Measurements from ENCODE around the gene PRKD2.

DNA sequence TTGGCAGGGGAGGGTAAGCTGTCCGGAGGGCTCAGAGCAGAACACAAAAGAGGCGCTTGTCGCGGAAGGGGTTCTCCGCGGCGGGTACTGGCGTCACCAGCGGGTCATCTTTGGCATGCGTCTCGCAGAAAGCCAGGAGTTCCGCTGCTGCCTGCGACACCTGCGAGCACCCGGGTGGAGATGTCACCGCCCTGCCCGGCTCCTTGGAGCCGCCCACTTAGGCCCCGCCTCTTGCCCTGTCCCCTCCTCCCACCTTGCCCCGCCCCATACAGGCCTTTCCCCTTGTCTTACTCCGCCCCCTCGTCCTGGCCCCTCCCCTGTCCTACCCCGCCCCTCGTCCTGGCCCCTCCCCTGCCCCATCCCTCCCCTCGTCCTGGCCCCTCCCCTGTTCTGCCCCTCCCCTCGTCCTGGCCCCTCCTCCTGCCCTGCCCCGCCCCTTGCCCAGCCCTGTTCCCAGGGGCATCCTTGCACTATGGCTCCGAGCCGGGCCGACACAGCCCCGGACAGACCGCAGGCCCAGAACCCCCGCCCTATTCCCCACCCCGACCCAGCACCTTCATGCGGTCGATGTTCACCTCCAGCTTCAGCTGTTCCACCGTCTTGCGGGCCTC, 82.8 kb downstream of the PRKD2 start:
- TF ChIP-seq MYC (IDR thresholded peaks at IDR 0.05; ENCODE audit: insufficient read depth, insufficient read length, insufficient replicate concordance, low read length, severe bottlenecking) (no peak), POLR2A (IDR thresholded peaks at IDR 0.05; ENCODE audit: low read depth, low read length) (no peak), CTCF (IDR thresholded peaks at IDR 0.05 in 2 of 3, conservative IDR thresholded peaks at IDR 0.05 in 1 of 3; ENCODE audit: control insufficient read depth in 2 of 3, extremely low read depth in 1 of 3, insufficient read depth in 1 of 3, low read depth in 3 of 3, low read length in 3 of 3) (no peak)

All from GM12878 (cell line).